Motor neuron (in vitro differentiated cells): ENCODE results near the gene LOC101059915.
"Not testable (repeated sequence)": the region's sequence is repeated elsewhere in the genome, so short reads cannot be mapped to it uniquely, and the experiment has no call there.

ENCODE experiments used
- ATAC-seq, 8 experiments: fragments of 200-7000 bp; cut with Tn5 transposase; replicated peaks in 6 of 8; 2 replicates each; pipeline ENCODE4 v1.8.0; 2021; ENCODE audit warnings: mild to moderate bottlenecking in 8 of 8, moderate library complexity in 8 of 8
- H3K27ac ChIP-seq, 2 donors: fragments of 250-450 bp; sonication (Bioruptor Pico); 2 replicates each; pipeline ENCODE4 v1.9.0; 2021; ENCODE audit warnings: antibody characterized with exemption in 2 of 2, mild to moderate bottlenecking in 2 of 2, moderate library complexity in 1 of 2
- H3K4me1 ChIP-seq, 2 donors: fragments of 250-450 bp; sonication (Bioruptor Pico); replicated peaks in 1 of 2; 2 replicates each; pipeline ENCODE4 v1.6.1; 2021; ENCODE audit warnings: antibody characterized with exemption in 2 of 2, mild to moderate bottlenecking in 2 of 2, moderate library complexity in 1 of 2
- H3K4me3 ChIP-seq, 5 donors: fragments of 250-450 bp; sonication (Bioruptor Pico); 2 replicates each; pipeline ENCODE4 v1.9.0; 2021; ENCODE audit warnings: antibody characterized with exemption in 5 of 5, mild to moderate bottlenecking in 5 of 5, moderate library complexity in 4 of 5
- WGBS, 10 experiments: fragments of 450-650 bp; shearing (Covaris generic); methylation state at CpG; one replicate each; pipeline ENCODE4 v1.0.0; 2022; 5-methylcytosine and 5-hydroxymethylcytosine counted together
- in situ Hi-C, 9 experiments: fragments of 400-800 bp; cut with MboI; loops; one replicate each; pipeline ENCODE4 v1.15.0; 2021; ENCODE audit warnings: low sequenced_read_pairs in 9 of 9, low pct_unique_long_range_greater_than_20kb in 2 of 9; ENCODE audit not compliant: unreplicated experiment in 9 of 9

LOC101059915 gene

GRCh38 chrX:71627588-71628404, 39.5 kb upstream of the LOC101059915 start:
- in situ Hi-C loops, result no loop called here

GRCh38 chrX:71629467-71629866, 37.9 kb upstream of the LOC101059915 start:
- H3K4me1 ChIP-seq, result no peaks in the 10 kb centered on the region
- 55 to 100% methylated on average over 1 to 2 of the region's 2 CpGs; no CpG with 5 or more reads in 8 of the 10 experiments for WGBS, 10 experiments
- H3K4me3 ChIP-seq, result no peak overlapping the region
- H3K27ac ChIP-seq, result no peak overlapping the region
- in situ Hi-C loops, result no loop called here
- no peak for ATAC-seq

More at GRCh38 chrX:71627588-71628404, 39.5 kb upstream of the LOC101059915 start:
- no peak for ATAC-seq
- Histone ChIP-seq H3K27ac (no peak overlapping the region), H3K4me3 (no peak overlapping the region), H3K4me1 (no peaks in the 10 kb centered on the region)
- 40 to 88% (median 64%) methylated on average over 1 to 8 of the region's 14 CpGs; no CpG with 5 or more reads in 5 of the 10 experiments for WGBS, 10 experiments

GRCh38 chrX:71632923-71633657, 34.3 kb upstream of the LOC101059915 start:
- no peaks in the 10 kb centered on the region for H3K4me1 ChIP-seq
- 34 to 100% (median 60%) methylated on average over 1 to 6 of the region's 10 CpGs; no CpG with 5 or more reads in 5 of the 10 experiments for WGBS, 10 experiments
- ATAC-seq, result no peak
- H3K27ac ChIP-seq, result no peak overlapping the region
- in situ Hi-C loops, result no loop called here
- H3K4me3 ChIP-seq, result no peak overlapping the region

GRCh38 chrX:71634366-71634765, 33.0 kb upstream of the LOC101059915 start:
- in situ Hi-C loops, result no loop called here
- ATAC-seq, result no peak

GRCh38 chrX:71636438-71637252, 30.7 kb upstream of the LOC101059915 start:
- in situ Hi-C loops, result no loop called here
- 59 to 93% (median 67%) methylated on average over 2 to 6 of the region's 9 CpGs; no CpG with 5 or more reads in 6 of the 10 experiments for WGBS, 10 experiments
- Histone ChIP-seq H3K4me1 (no peaks in the 10 kb centered on the region), H3K27ac (no peak overlapping the region), H3K4me3 (no peak overlapping the region)
- peak in 3 of 8 experiments; percentile 24 to 36 (median 29) for ATAC-seq

More at GRCh38 chrX:71634366-71634765, 33.0 kb upstream of the LOC101059915 start:
- H3K4me1 ChIP-seq, result no peaks in the 10 kb centered on the region
- WGBS, 10 experiments, result 50 to 100% (median 58%) methylated on average over 1 to 4 of the region's 6 CpGs; no CpG with 5 or more reads in 7 of the 10 experiments
- no peak overlapping the region for H3K27ac ChIP-seq
- H3K4me3 ChIP-seq, result no peak overlapping the region

GRCh38 chrX:71637253-71637618, 30.1 kb upstream of the LOC101059915 start:
- 17 to 100% (median 88%) methylated on average over 1 to 3 of the region's 3 CpGs; no CpG with 5 or more reads in 7 of the 10 experiments for WGBS, 10 experiments
- H3K27ac ChIP-seq, result no peak overlapping the region
- no peak overlapping the region for H3K4me3 ChIP-seq
- in situ Hi-C loops, result no loop called here
- ATAC-seq, result peak in 2 of 8 experiments; percentile 20 to 32
- no peaks in the 10 kb centered on the region for H3K4me1 ChIP-seq

GRCh38 chrX:71637848-71638247, 29.5 kb upstream of the LOC101059915 start:
- 0 to 100% (median 59%) methylated on average over 1 to 2 of the region's 4 CpGs; no CpG with 5 or more reads in 6 of the 10 experiments for WGBS, 10 experiments

GRCh38 chrX:71638409-71638808, 28.9 kb upstream of the LOC101059915 start:
- H3K4me3 ChIP-seq, result no peak overlapping the region
- no peaks in the 10 kb centered on the region for H3K4me1 ChIP-seq
- no peak for ATAC-seq
- WGBS, 10 experiments, result 0 to 100% (median 67%) methylated on average over 1 to 4 of the region's 4 CpGs; no CpG with 5 or more reads in 5 of the 10 experiments
- in situ Hi-C loops, result no loop called here
- H3K27ac ChIP-seq, result no peak overlapping the region

More at GRCh38 chrX:71637848-71638247, 29.5 kb upstream of the LOC101059915 start:
- in situ Hi-C loops, result no loop called here
- peak in 2 of 8 experiments; percentile 57 to 79 for ATAC-seq
- Histone ChIP-seq H3K4me3 (no peak overlapping the region), H3K27ac (no peak overlapping the region), H3K4me1 (no peaks in the 10 kb centered on the region)

GRCh38 chrX:71640002-71640401, 27.3 kb upstream of the LOC101059915 start:
- in situ Hi-C loops, result no loop called here
- ATAC-seq, result no peak
- H3K4me1 ChIP-seq, result no peaks in the 10 kb centered on the region
- WGBS, 10 experiments, result 38 to 45% methylated on average over 2 to 4 of the region's 4 CpGs; no CpG with 5 or more reads in 8 of the 10 experiments
- H3K27ac ChIP-seq, result no peak overlapping the region
- no peak overlapping the region for H3K4me3 ChIP-seq

GRCh38 chrX:71644406-71644805, 22.9 kb upstream of the LOC101059915 start:
- ATAC-seq, H3K27ac ChIP-seq, in situ Hi-C loops, H3K4me3 ChIP-seq, H3K4me1 ChIP-seq: not testable (repeated sequence)
- WGBS, 10 experiments, result 0 to 100% (median 20%) methylated on average over 1 of the region's 6 CpGs; no CpG with 5 or more reads in 4 of the 10 experiments

GRCh38 chrX:71650333-71650969, 16.9 kb upstream of the LOC101059915 start:
- H3K4me3 ChIP-seq, result no peak overlapping the region
- 17 to 100% (median 95%) methylated on average over 1 to 4 of the region's 4 CpGs; no CpG with 5 or more reads in 6 of the 10 experiments for WGBS, 10 experiments
- ATAC-seq, result peak in 1 of 8 experiments; percentile 54
- no peaks in the 10 kb centered on the region for H3K4me1 ChIP-seq
- no peak overlapping the region for H3K27ac ChIP-seq
- in situ Hi-C loops, result no loop called here

GRCh38 chrX:71652405-71652804, 14.9 kb upstream of the LOC101059915 start:
- Histone ChIP-seq H3K4me3 (no peak overlapping the region), H3K27ac (no peak overlapping the region), H3K4me1 (no peaks in the 10 kb centered on the region)
- ATAC-seq, result peak in 4 of 8 experiments; percentile 23 to 57 (median 46)
- WGBS, 10 experiments, result 25 to 50% (median 40%) methylated on average over 2 of the region's 2 CpGs; no CpG with 5 or more reads in 7 of the 10 experiments
- in situ Hi-C loops, result no loop called here
